HUES48 (cell line): ENCODE data around the gene FAM163B.

Experiments used
- H3K27ac ChIP-seq: one replicate; pipeline ENCODE4 v1.7.0; 2013; ENCODE audit warnings: low read depth, low read length, inconsistent platforms
- H3K27me3 ChIP-seq: 2 replicates; pipeline ENCODE4 v1.6.1; 2013; ENCODE audit warnings: mild to moderate bottlenecking, low read length; ENCODE audit not compliant: control insufficient read depth, insufficient read depth
- H3K36me3 ChIP-seq: 2 replicates; pipeline ENCODE4 v1.6.1; 2013; ENCODE audit warnings: low read length; ENCODE audit not compliant: control insufficient read depth, insufficient read depth
- H3K4me1 ChIP-seq: 2 replicates; pipeline ENCODE4 v1.6.1; 2013; ENCODE audit warnings: mild to moderate bottlenecking, low read length; ENCODE audit not compliant: control insufficient read depth, insufficient read depth
- H3K4me3 ChIP-seq: 2 replicates; pipeline ENCODE4 v1.5.1; 2013; ENCODE audit warnings: mild to moderate bottlenecking, low read depth, low read length
- H3K9ac ChIP-seq: 2 replicates; pipeline ENCODE4 v1.6.1; 2013; ENCODE audit warnings: mild to moderate bottlenecking, low read depth, low read length, moderate library complexity
- H3K9me3 ChIP-seq: 2 replicates; pipeline ENCODE4 v1.6.1; 2013; ENCODE audit warnings: low read length; ENCODE audit not compliant: control insufficient read depth, insufficient read depth

Gene FAM163B

DNA sequence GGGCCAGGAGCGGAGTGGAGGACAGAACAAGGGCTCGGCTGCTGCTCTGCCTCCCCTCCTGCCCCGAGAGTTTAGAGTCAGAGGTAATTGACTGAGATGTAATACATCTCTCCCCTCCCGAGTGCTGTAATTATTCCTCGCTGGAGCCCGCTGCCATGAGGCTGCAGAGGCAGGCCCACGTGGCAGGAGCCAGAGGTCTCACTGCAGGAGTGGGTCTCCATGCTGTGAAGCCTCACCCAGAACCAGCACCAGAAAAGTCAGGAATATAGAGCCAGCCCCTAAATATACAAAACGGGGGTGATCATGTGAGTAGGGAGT, 2.5 kb downstream of the FAM163B start:
- Histone ChIP-seq H3K27me3 (peaks cover 21% of the 10 kb centered on the region), H3K36me3 (no peaks in the 10 kb centered on the region), H3K4me1 (peaks cover 5% of the 10 kb centered on the region; the same call in 1 of the 2 replicates), H3K4me3 (no peak overlapping the region), H3K9ac (no peak overlapping the region), H3K27ac (no peak overlapping the region), H3K9me3 (no peaks in the 10 kb centered on the region)

DNA sequence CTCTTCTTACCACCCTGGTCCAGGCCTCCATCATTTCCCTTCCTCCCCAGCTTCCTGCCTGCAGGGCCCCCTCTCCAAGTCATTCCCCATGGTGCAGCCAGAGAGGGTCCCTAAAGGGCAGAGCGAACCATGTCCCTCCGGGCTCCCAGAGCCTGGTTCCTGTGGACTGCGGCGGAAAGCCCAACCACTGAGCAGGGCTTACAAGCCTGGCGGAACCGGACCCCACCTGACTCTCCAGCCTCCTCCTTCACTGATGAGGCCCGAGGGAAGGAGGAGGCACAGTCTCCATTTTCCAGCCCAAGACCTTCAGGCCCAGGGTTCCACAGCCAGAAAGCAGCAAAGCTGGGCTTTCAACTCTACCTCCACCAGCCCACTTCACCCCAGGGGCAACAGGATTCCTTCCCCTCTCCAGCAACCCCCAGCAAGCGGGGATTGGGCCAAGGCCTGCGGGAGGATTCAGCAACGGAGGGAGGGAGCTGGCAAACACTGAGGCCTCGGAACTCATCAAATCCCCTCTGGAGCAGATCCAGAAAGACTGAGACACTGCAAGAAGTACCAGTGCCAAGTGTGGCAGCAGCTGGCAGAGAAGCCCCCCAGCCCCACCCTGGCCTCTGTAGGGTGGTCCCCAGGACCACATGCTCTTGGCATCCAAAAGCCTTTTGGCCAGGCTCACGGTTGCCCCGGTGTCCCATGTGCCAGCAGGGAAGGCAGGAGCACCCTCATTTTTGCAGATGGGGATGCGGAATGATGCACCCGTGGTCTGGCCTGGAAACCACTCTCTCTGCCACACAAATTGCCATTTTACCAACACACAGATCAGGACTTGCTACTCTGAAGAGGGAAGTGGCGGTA, 3.1 kb downstream of the FAM163B start:
- peaks cover 21% of the 10 kb centered on the region for H3K27me3 ChIP-seq
- H3K4me1 ChIP-seq, result peaks cover 5% of the 10 kb centered on the region; the same call in 1 of the 2 replicates

DNA sequence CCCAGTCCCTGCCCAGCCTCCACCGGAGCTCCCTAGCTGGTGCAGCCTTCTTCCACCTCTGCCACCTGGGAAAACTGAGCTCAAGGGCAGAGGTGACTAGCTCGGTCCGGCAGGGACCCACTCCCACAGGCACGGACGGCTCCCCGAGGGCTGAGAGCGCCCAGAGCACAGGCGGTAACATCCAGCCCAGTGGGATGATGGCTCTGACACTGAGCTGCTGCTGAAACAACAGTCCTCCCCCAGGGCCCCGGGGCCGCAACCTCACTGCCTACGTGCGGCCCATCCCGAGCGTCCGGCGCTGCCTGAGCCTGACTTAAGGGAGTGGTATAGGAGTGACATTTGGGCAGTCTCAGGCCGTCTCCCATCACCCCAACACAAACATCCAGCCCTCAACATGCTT, 3.7 kb downstream of the FAM163B start:
- Histone ChIP-seq H3K27ac (no peak overlapping the region), H3K4me1 (peaks cover 5% of the 10 kb centered on the region; the same call in 1 of the 2 replicates), H3K9ac (no peak overlapping the region), H3K36me3 (no peaks in the 10 kb centered on the region), H3K9me3 (no peaks in the 10 kb centered on the region), H3K27me3 (peaks cover 21% of the 10 kb centered on the region), H3K4me3 (no peak overlapping the region)

More for the DNA sequence above, 3.1 kb downstream of the FAM163B start:
- Histone ChIP-seq H3K9ac (no peak overlapping the region), H3K9me3 (no peaks in the 10 kb centered on the region), H3K27ac (no peak overlapping the region), H3K4me3 (no peak overlapping the region), H3K36me3 (no peaks in the 10 kb centered on the region)

DNA sequence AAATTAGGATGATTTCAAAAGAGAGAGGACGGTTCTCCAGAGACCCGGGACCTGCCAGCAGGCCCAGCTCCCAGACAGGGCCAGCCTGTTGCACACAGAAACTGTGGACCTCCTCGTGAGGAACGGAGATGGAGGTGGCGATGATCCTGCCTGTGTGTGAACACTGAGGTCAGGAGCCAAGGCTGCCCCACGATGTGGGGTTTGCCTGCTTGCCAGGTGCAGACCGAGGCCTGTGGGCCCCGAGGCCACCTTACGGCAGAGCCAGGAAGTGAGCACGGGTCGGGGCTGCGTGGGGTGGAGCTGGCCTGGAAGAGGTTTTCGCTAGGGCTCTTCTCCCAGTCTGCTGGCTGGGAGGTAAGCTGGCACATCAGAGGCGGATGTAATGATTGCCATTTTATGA, 4.3 kb downstream of the FAM163B start:
- Histone ChIP-seq H3K4me3 (no peak overlapping the region), H3K9ac (no peak overlapping the region), H3K4me1 (peaks cover 5% of the 10 kb centered on the region; the same call in 1 of the 2 replicates), H3K27me3 (peaks cover 19% of the 10 kb centered on the region), H3K36me3 (no peaks in the 10 kb centered on the region), H3K27ac (no peak overlapping the region), H3K9me3 (no peaks in the 10 kb centered on the region)

DNA sequence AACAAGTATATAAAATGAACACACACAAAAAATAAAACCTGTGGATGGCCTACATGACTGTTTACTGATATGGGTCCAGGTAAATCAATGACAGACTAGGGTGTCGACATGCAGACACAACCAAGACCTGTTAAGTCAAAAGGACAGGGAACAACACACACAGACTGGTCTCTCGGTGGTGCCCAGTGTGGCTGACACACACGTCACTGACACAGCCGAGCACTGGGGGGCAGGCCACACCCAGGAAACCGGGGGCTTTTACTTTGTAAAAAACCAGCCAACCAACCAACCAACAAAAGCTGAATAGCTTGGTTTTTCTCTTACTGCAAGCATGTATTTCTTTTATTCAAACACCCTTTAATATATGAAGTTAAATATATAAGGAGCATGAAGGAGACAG, 5.0 kb downstream of the FAM163B start:
- Histone ChIP-seq H3K27ac (no peak overlapping the region), H3K9ac (no peak overlapping the region), H3K4me1 (no peaks in the 10 kb centered on the region)

DNA sequence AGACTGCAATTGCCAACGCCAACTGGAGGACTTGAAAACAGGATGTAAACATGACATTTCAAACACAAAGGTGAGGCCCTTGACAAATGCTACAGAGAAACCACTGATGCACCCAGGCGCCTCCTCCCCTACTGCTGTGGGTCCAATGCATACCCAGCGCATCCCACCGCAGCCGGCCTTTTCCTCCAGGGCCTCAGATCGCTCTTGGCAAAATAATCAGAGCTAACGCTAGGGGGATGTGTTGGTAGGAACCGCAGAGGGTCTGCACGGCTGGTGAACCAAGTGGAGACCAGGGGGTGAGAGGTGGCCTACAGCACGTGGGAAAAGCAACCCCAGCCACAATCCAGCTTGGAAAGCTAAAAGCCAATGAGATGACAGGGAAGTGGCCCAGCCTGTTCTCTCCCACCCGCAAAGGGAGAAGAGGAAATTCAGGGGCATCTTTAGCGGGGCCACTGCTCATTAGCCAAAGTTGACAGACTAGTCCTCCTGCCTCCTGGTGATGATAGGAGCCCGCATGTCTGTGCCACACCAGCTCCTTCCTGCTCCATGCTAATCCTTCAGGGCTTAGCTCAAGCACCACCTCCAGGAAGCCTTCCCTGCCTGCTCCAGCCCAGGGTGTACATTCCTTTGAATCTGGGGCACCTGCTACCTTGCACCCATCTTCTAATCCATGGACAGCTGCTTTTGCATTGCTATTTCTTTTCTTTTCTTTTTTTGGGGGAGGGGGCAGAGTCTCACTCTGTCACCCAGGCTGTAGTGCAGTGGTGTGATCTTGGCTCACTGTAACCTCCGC, 5.9 kb downstream of the FAM163B start:
- Histone ChIP-seq H3K27ac (no peak overlapping the region), H3K27me3 (peaks cover 9% of the 10 kb centered on the region), H3K4me3 (no peak overlapping the region), H3K4me1 (no peaks in the 10 kb centered on the region), H3K9me3 (no peaks in the 10 kb centered on the region), H3K9ac (no peak overlapping the region), H3K36me3 (no peaks in the 10 kb centered on the region)

More for the DNA sequence above, 5.0 kb downstream of the FAM163B start:
- Histone ChIP-seq H3K36me3 (no peaks in the 10 kb centered on the region), H3K4me3 (no peak overlapping the region), H3K27me3 (peaks cover 16% of the 10 kb centered on the region), H3K9me3 (no peaks in the 10 kb centered on the region)

DNA sequence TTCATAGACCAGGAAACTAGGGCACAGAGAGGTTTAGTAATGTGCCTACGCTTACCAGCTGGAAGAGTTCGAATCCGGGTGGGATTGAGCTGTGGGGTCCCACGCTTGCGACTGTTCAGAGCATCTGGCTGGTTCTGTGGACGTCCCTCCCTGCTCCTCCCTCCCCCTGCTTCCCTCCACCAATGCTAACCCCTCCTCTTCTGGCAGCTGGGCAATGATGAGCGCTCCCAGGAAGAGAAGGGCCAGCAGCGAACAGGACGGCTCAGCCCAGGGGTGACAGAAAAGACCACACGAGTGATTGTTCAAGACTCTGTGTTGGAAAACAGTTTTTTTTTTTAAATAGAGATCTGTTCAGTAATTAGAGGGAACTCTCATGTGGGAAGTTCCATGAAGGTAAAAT, 6.9 kb downstream of the FAM163B start:
- no peaks in the 10 kb centered on the region for H3K4me1 ChIP-seq
- H3K27me3 ChIP-seq, result no peaks in the 10 kb centered on the region
- 0 out of 2 replicates have a peak, but pooled peaks cover 3% of the 10 kb centered on the region for H3K9me3 ChIP-seq
- H3K4me3 ChIP-seq, result no peak overlapping the region
- no peak overlapping the region for H3K27ac ChIP-seq
- H3K9ac ChIP-seq, result no peak overlapping the region
- no peaks in the 10 kb centered on the region for H3K36me3 ChIP-seq

DNA sequence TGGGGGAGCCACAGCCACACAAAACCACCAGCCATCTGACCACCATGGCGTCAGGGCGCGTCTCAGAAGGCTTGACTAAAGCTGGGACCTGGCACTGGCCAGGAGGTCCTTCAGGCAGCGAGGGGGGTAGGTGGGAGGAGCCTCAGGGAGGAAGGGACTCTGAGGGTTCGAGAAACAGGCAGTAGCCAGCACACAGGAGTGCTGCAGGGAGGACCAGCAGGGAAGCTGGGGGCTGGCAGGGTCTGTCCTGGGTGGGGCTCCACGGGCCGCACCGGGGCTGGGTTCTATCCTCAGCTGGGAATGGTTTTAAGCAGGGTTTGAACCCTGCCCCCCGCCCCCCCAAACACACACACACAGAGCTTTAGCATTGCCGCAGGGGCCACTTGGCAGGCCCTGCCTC, 7.4 kb downstream of the FAM163B start:
- Histone ChIP-seq H3K27ac (no peak overlapping the region), H3K27me3 (no peaks in the 10 kb centered on the region), H3K9ac (no peak overlapping the region), H3K4me1 (no peaks in the 10 kb centered on the region), H3K36me3 (no peaks in the 10 kb centered on the region), H3K9me3 (0 out of 2 replicates have a peak, but pooled peaks cover 7% of the 10 kb centered on the region), H3K4me3 (no peak overlapping the region)

DNA sequence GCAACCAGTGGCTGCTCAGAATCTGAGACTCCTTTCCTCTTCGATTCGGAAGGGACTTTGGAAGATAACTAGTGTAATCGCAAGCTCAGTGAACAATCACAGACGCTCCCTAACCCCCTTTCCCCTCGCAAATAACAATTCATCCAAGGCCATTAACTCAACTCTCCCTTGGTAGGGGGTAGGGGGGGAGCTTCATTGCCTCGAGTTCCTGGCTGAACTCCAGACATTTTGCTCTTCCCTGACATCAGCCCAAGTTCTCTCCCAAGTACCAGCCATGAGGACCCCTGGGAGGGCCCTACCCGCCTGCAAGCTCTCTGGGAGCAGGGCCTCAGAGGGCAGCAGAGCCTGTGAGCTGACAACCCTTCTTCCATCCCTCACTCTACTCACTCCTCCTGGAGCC, 8.4 kb downstream of the FAM163B start:
- H3K4me3 ChIP-seq, result no peak overlapping the region
- peaks cover 7% of the 10 kb centered on the region; the same call in 1 of the 2 replicates for H3K9me3 ChIP-seq
- no peak overlapping the region for H3K27ac ChIP-seq
- H3K4me1 ChIP-seq, result no peaks in the 10 kb centered on the region
- no peak overlapping the region for H3K9ac ChIP-seq
- H3K36me3 ChIP-seq, result no peaks in the 10 kb centered on the region
- H3K27me3 ChIP-seq, result no peaks in the 10 kb centered on the region

DNA sequence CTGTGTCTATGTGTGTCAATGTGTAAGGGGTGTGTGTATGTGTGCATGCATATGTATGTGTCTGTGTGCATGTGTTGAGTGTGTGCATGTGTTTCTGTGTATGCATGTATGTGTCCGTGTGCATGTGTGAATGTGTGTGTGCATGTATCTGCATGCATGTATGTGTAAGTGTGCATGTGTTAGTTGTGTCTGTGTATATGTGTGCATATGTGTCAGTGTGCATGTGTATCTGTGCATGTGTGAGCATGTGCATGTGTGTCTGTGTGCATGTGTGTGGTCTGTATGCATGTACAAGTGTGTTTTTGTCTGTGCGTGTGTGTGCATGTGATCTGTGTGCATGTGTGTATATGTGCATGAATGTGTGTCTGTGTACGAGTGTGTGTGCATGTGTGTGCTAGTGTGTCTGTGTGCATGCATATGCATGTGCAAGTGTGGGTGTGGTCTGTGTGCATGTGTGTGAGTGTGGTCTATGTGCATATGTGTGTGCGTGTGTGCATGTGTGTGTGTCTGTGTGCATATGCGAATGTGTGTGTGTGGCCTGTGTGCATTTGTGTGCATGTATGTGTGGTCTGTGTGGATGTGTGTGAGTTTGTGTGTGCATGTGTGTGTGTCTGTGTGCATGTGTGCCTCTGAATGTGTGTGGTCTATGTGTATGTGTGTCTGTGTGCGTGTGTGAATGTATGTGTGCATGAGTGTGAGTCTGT, 9.6 kb downstream of the FAM163B start:
- Histone ChIP-seq H3K4me3 (no peak overlapping the region), H3K27me3 (no peaks in the 10 kb centered on the region), H3K27ac (no peak overlapping the region), H3K4me1 (no peaks in the 10 kb centered on the region), H3K9ac (no peak overlapping the region), H3K9me3 (peaks cover 7% of the 10 kb centered on the region; the same call in 1 of the 2 replicates), H3K36me3 (no peaks in the 10 kb centered on the region)
